Raji (cell line): ENCODE data around the gene ACTR1A.
A peak's percentile ranks its signal among the peaks of the same experiment; 100 is the strongest.

Experiments
- POLR2A ChIP-seq: IDR thresholded peaks from 2 replicates; pipeline ENCODE4 v1.6.1; 2011; ENCODE audit warnings: low read depth, low read length, control low read depth; ENCODE audit not compliant: insufficient read depth

Gene ACTR1A

GRCh38 chr10:102502337-102503151 lies at the start of gene ACTR1A:
TSS of gene ACTR1A (minus strand) at chr10:102502712. CDS start at chr10:102502647, 65 bp downstream.
- peak; percentile 77 for TF ChIP-seq POLR2A

- TF ChIP-seq POLR2A, result no peak
Observed at GRCh38 chr10:102550636-102551210, 48.2 kb upstream of the ACTR1A start.

- TF ChIP-seq POLR2A, result no peak
Observed at GRCh38 chr10:102549549-102549948, 47.0 kb upstream of the ACTR1A start.

GRCh38 chr10:102546606-102547320 lies 44.3 kb upstream of the ACTR1A start:
- no peak for TF ChIP-seq POLR2A

- no peak for TF ChIP-seq POLR2A
Observed at GRCh38 chr10:102545997-102546396, 43.5 kb upstream of the ACTR1A start.

GRCh38 chr10:102545265-102545871 lies 42.9 kb upstream of the ACTR1A start:
- TF ChIP-seq POLR2A, result no peak

GRCh38 chr10:102542800-102543418 lies 40.4 kb upstream of the ACTR1A start:
- no peak for TF ChIP-seq POLR2A

- TF ChIP-seq POLR2A, result no peak
Observed at GRCh38 chr10:102540023-102540422, 37.5 kb upstream of the ACTR1A start.

- no peak for TF ChIP-seq POLR2A
Observed at GRCh38 chr10:102538811-102539210, 36.3 kb upstream of the ACTR1A start.

- no peak for TF ChIP-seq POLR2A
Observed at GRCh38 chr10:102537948-102538347, 35.4 kb upstream of the ACTR1A start.

GRCh38 chr10:102537367-102537766 lies 34.9 kb upstream of the ACTR1A start:
- no peak for TF ChIP-seq POLR2A

GRCh38 chr10:102535481-102536147 lies 33.1 kb upstream of the ACTR1A start:
- TF ChIP-seq POLR2A, result no peak

- no peak for TF ChIP-seq POLR2A
Observed at GRCh38 chr10:102534333-102534732, 31.8 kb upstream of the ACTR1A start.

GRCh38 chr10:102527546-102527945 lies 25.0 kb upstream of the ACTR1A start:
- no peak for TF ChIP-seq POLR2A
